GM23338 (cell line): ENCODE measurements around the gene TLDC2. TPM values are rescaled to one million over a fixed set of nuclear protein-coding genes. Genes with fewer than 3 reads are reported as not detected.

Experiments
- ATAC-seq: fragments of 200-7000 bp; cut with Tn5 transposase; 3 replicates; pipeline ENCODE4 v1.9.1; 2020
- DNase-seq: peaks from one replicate; pipeline ENCODE4 v3.0.0-alpha.2; 2015; ENCODE audit warnings: low spot score
- H2AFZ ChIP-seq: fragments of 200-600 bp; sonication (generic); 2 replicates; pipeline ENCODE4 v1.8.0; 2016; ENCODE audit warnings: antibody characterized with exemption, mild to moderate bottlenecking, moderate library complexity
- H3F3A ChIP-seq: fragments of 200-600 bp; sonication (generic); replicated peaks from 2 replicates; pipeline ENCODE4 v1.8.0; 2017; ENCODE audit warnings: antibody characterized with exemption, mixed run types, low read depth
- H3K27ac ChIP-seq: fragments of 200-600 bp; sonication (generic); 2 replicates; pipeline ENCODE4 v1.6.1; 2016; ENCODE audit warnings: low read depth
- H3K27me3 ChIP-seq: fragments of 200-600 bp; sonication (generic); 2 replicates; pipeline ENCODE4 v1.8.0; 2016; ENCODE audit warnings: mild to moderate bottlenecking, mixed run types, moderate library complexity; ENCODE audit not compliant: insufficient read depth
- H3K36me3 ChIP-seq: fragments of 200-600 bp; sonication (generic); 2 replicates; pipeline ENCODE4 v1.8.0; 2016; ENCODE audit warnings: mild to moderate bottlenecking; ENCODE audit not compliant: insufficient read depth
- H3K4me1 ChIP-seq: fragments of 200-600 bp; sonication (generic); 2 replicates; pipeline ENCODE4 v1.8.0; 2016; ENCODE audit warnings: mild to moderate bottlenecking, moderate library complexity; ENCODE audit not compliant: insufficient read depth
- H3K4me2 ChIP-seq: fragments of 200-600 bp; sonication (generic); 2 replicates; pipeline ENCODE4 v1.7.1; 2017; ENCODE audit warnings: mixed run types
- H3K4me3 ChIP-seq: fragments of 200-600 bp; sonication (generic); 2 replicates; pipeline ENCODE4 v1.6.1; 2016; ENCODE audit warnings: mixed run types
- H3K79me2 ChIP-seq: fragments of 200-600 bp; sonication (generic); replicated peaks from 2 replicates; pipeline ENCODE4 v1.8.0; 2017; ENCODE audit warnings: mild to moderate bottlenecking; ENCODE audit not compliant: insufficient read depth
- H3K9me2 ChIP-seq: fragments of 200-600 bp; sonication (generic); 2 replicates; pipeline ENCODE4 v1.8.0; 2017; ENCODE audit not compliant: insufficient read depth
- H4K20me1 ChIP-seq: fragments of 200-600 bp; sonication (generic); replicated peaks from 2 replicates; pipeline ENCODE4 v1.8.0; 2017; ENCODE audit warnings: mild to moderate bottlenecking; ENCODE audit not compliant: insufficient read depth
- H3K27ac Mint-ChIP-seq: 2 replicates; pipeline ENCODE4 v1.8.0; 2020; ENCODE audit warnings: inconsistent platforms, mild to moderate bottlenecking, moderate library complexity, mixed read lengths
- H3K27me3 Mint-ChIP-seq: 3 replicates; pipeline ENCODE4 v1.8.0; 2022; ENCODE audit warnings: low read depth, mild to moderate bottlenecking, moderate library complexity, mixed read lengths, inconsistent platforms; ENCODE audit not compliant: insufficient read depth, poor library complexity
- H3K36me3 Mint-ChIP-seq: 3 replicates; pipeline ENCODE4 v1.8.0; 2021; ENCODE audit warnings: low read depth, mild to moderate bottlenecking, inconsistent platforms, moderate library complexity, mixed read lengths
- H3K4me1 Mint-ChIP-seq: 3 replicates; pipeline ENCODE4 v1.8.0; 2020; ENCODE audit warnings: mild to moderate bottlenecking, inconsistent platforms, mixed read lengths
- H3K4me3 Mint-ChIP-seq: 3 replicates; pipeline ENCODE4 v1.8.0; 2021; ENCODE audit warnings: moderate library complexity, mild to moderate bottlenecking, inconsistent platforms, mixed read lengths
- H3K9me3 Mint-ChIP-seq: 3 replicates; pipeline ENCODE4 v1.8.0; 2020; ENCODE audit warnings: moderate library complexity, mild to moderate bottlenecking, inconsistent platforms, mixed read lengths
- CREB1 ChIP-seq: fragments of 250-450 bp; sonication (Bioruptor Pico); IDR thresholded peaks from 2 replicates; pipeline ENCODE4 v1.5.0; 2020; ENCODE audit warnings: low read depth, mild to moderate bottlenecking, moderate library complexity
- CTCF ChIP-seq, 2 experiments: fragments of 200-600 bp in 1 of 2; sonication (generic) in 1 of 2; conservative IDR thresholded peaks; 2 replicates each; pipeline versions ENCODE4 v1.5.1 to v1.6.1; 2016 to 2017; ENCODE audit warnings: antibody characterized with exemption in 2 of 2, low read depth in 2 of 2, mild to moderate bottlenecking in 2 of 2, moderate library complexity in 1 of 2
- ETS1 ChIP-seq: IDR thresholded peaks from 2 replicates; pipeline ENCODE4 v1.6.1; 2016; ENCODE audit warnings: antibody characterized with exemption
- EZH2 ChIP-seq: fragments of 200-600 bp; sonication (generic); IDR thresholded peaks from one replicate; pipeline ENCODE4 v1.8.0; 2017; ENCODE audit warnings: antibody characterized with exemption, mild to moderate bottlenecking, low read depth; ENCODE audit not compliant: unreplicated experiment
- EZH2phosphoT487 ChIP-seq: fragments of 200-600 bp; sonication (generic); IDR thresholded peaks from one replicate; pipeline ENCODE4 v1.8.1; 2018; ENCODE audit warnings: antibody characterized with exemption; ENCODE audit not compliant: unreplicated experiment
- JUNB ChIP-seq: IDR thresholded peaks from one replicate; pipeline ENCODE4 v1.6.1; 2016; ENCODE audit warnings: antibody characterized with exemption; ENCODE audit not compliant: unreplicated experiment
- NANOG ChIP-seq: IDR thresholded peaks from 2 replicates; pipeline ENCODE4 v1.6.1; 2016; ENCODE audit warnings: antibody characterized with exemption, borderline replicate concordance
- POLR2AphosphoS5 ChIP-seq: IDR thresholded peaks from 2 replicates; pipeline ENCODE4 v1.6.1; 2016; ENCODE audit warnings: antibody characterized with exemption, low read depth
- REST ChIP-seq: IDR thresholded peaks from one replicate; pipeline ENCODE4 v1.6.1; 2018; ENCODE audit warnings: antibody characterized with exemption; ENCODE audit not compliant: unreplicated experiment
- STAT1 ChIP-seq: IDR thresholded peaks from one replicate; pipeline ENCODE4 v1.6.1; 2016; ENCODE audit warnings: antibody characterized with exemption; ENCODE audit not compliant: unreplicated experiment
- ZNF114 ChIP-seq: fragments of 250-450 bp; sonication (Bioruptor Pico); IDR thresholded peaks from 2 replicates; pipeline ENCODE4 v1.5.0; 2020; ENCODE audit warnings: mild to moderate bottlenecking, moderate library complexity
- ZNF331 ChIP-seq: fragments of 250-450 bp; sonication (Bioruptor Pico); IDR thresholded peaks from 2 replicates; pipeline ENCODE4 v1.5.0; 2020; ENCODE audit warnings: low read depth, mild to moderate bottlenecking, moderate library complexity
- ZNF462 ChIP-seq: fragments of 250-450 bp; sonication (Bioruptor Pico); IDR thresholded peaks from 2 replicates; pipeline ENCODE4 v1.5.0; 2020; ENCODE audit warnings: mild to moderate bottlenecking, moderate library complexity
- polyA plus RNA-seq: library from polyadenylated mRNA; unstranded; fragments of >200 nt; fragmentation: Nextera tagmentation; extraction: Ambion mirVana; gene quantifications from 2 replicates; pipeline ENCODE4 v1.2.1, GENCODE V29; 2016
- total RNA-seq: library from RNA; depleted of rRNA; stranded (reverse); fragments of >200 nt; shearing (Covaris generic); gene quantifications from 2 replicates; pipeline ENCODE4 v1.2.3, GENCODE V29; 2014

TLDC2 gene
- total and polyA plus RNA-seq, 2 experiments from 2014 or later, result 0.16 to 0.38 TPM

- Histone ChIP-seq H3K79me2 (no peaks in the 10 kb centered on the region), H3K4me3 (no peak overlapping the region), H4K20me1 (no peaks in the 10 kb centered on the region), H3F3A (no peaks in the 10 kb centered on the region), H3K9me2 (no peaks in the 10 kb centered on the region), H3K4me2 (no peak overlapping the region), H3K36me3 (no peaks in the 10 kb centered on the region), H2AFZ (no peak overlapping the region), H3K4me1 (no peaks in the 10 kb centered on the region), H3K27ac (no peak overlapping the region), H3K27me3 (no peaks in the 10 kb centered on the region)
- DNase-seq, result no peak
- TF ChIP-seq JUNB (no peak), ETS1 (no peak), CREB1 (CRISPR knock-in tag) (no peak), POLR2AphosphoS5 (no peak), REST (no peak), ZNF114 (CRISPR knock-in tag) (no peak), STAT1 (no peak), NANOG (no peak), ZNF462 (no peak), CTCF (conservative IDR thresholded peaks at IDR 0.05; ENCODE audit: low read depth in 2 of 2) (no peak), ZNF331 (CRISPR knock-in tag) (no peak), EZH2 (no peak), EZH2phosphoT487 (no peak)
- Mint-ChIP-seq H3K9me3 (no peaks in the 10 kb centered on the region), H3K4me1 (no peaks in the 10 kb centered on the region), H3K36me3 (no peaks in the 10 kb centered on the region), H3K4me3 (no peak overlapping the region), H3K27ac (no peak overlapping the region), H3K27me3 (no peaks in the 10 kb centered on the region)
- ATAC-seq, result no peak
Measured at GRCh38 chr20:36873498-36874189, 2.3 kb upstream of the TLDC2 start.
